Stimulated activated effector memory CD8-positive, alpha-beta T cell treated with anti-CD3 and anti-CD28 coated beads, Interleukin-12 subunit alpha, Interleukin-12 subunit beta, amount 100 ng/mL, for 72 hours (primary cell): Measurements from ENCODE around the gene GBF1.

Experiments used
- ATAC-seq: fragments of 150-1000 bp; cut with Tn5 transposase; 2 replicates; pipeline ENCODE4 v1.10.0; 2021
- DNase-seq, 2 donors: peaks; one replicate each; pipeline ENCODE4 v3.0.0; 2021 to 2022; ENCODE audit warnings: low spot score in 2 of 2
- H3K27ac Mint-ChIP-seq: one replicate; pipeline ENCODE4 v1.8.0; 2022; ENCODE audit warnings: mild to moderate bottlenecking, mixed read lengths
- H3K36me3 Mint-ChIP-seq: one replicate; pipeline ENCODE4 v1.8.0; 2022; ENCODE audit warnings: mild to moderate bottlenecking, mixed read lengths
- H3K4me1 Mint-ChIP-seq: one replicate; pipeline ENCODE4 v1.8.0; 2022; ENCODE audit warnings: mixed read lengths
- H3K4me3 Mint-ChIP-seq: one replicate; pipeline ENCODE4 v1.8.0; 2022; ENCODE audit warnings: mild to moderate bottlenecking, mixed read lengths
- H3K9me3 Mint-ChIP-seq: one replicate; pipeline ENCODE4 v1.8.0; 2022; ENCODE audit warnings: mixed read lengths

Gene GBF1

DNA sequence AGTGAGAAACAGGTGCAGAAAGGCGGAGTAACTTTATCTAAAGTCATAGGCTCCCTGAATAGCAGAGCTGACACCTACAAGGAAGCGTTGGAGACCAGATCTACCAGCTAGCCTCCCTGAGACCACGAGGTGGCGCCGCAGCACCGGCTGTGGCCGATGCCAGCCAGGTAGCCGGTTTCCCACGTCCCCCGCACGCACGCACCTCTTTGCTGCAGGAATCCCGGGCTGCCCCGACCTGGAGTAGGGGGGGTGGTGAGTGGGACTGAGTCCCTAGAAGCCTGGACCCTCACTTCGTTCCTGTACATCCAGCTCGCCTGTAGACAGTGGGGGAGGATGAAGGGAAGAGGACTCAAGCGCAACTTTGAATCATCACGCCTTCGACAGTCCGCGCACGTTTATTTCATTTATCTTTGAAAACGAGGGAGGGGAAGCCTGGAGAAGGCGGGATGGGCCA is 15.5 kb upstream of the GBF1 start:
- H3K27ac Mint-ChIP-seq = no peak overlapping the region
- no peaks in the 10 kb centered on the region for H3K9me3 Mint-ChIP-seq
- peaks cover 46% of the 10 kb centered on the region for H3K4me1 Mint-ChIP-seq

DNA sequence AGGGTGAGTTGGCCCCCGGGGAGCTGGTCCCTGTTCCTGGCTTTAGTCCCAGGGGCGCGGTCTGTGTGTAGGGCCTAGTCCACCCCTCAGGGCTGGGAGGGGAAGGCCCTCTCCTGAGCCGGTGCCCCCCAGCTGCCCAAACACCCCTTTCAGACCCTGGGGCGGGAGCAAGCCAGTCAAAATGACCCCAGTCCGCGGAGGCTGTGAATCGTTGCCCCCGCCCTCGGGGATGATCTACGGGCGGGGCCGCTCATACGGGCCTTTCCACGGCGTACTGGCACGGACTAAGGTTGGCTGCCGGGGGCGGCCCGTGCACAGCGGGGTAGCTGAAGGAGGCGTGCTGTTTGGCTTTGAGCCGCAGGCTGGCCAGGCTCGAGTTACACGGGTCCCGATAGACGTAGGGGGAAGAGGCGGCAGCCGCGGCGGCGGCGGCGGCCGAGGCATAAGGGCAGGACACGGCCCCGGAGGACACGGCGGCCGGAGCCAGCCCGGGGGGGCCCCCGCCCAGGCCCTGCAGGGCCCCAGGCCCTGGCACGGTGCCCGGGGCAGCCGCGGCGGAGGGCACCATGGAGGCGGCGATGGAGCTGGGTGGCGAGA is 15.0 kb upstream of the GBF1 start:
- ATAC-seq = peak; percentile 51
- peak; percentile 20 to 68 for DNase-seq
- no peaks in the 10 kb centered on the region for H3K9me3 Mint-ChIP-seq
- peaks cover 46% of the 10 kb centered on the region for H3K4me1 Mint-ChIP-seq
- H3K36me3 Mint-ChIP-seq = no peaks in the 10 kb centered on the region
- H3K27ac Mint-ChIP-seq = no peak overlapping the region
- peak overlapping the region; percentile 79 for H3K4me3 Mint-ChIP-seq

More for the DNA sequence above, 15.5 kb upstream of the GBF1 start:
- peak; percentile 85 to 92 for DNase-seq
- Mint-ChIP-seq H3K4me3 (peak overlapping the region; percentile 79), H3K36me3 (no peaks in the 10 kb centered on the region)
- ATAC-seq = peak; percentile 66

DNA sequence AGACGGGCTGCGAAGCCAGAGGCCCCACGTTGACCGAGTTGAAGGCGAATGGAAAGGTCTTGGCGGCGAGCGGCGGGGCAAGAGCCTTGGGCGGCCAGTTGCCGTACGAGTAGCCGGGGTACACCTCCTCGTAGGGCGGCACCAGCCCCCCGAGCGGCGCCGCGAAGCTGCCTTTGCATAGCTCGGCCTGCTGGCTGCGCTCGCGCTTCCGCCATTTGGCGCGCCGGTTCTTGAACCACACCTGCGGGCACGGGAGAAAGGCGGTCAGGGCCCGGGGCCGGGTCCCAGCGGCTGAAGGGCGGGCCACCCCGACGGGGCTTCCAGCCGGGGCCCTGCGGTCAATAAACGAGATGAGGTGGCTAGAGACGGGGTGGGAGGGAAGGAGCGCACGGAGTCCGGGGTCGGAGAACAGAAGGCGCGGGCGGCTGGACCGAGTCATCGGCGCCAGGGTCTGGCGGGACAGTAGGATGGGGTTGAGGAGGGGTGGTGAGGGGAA is 14.4 kb upstream of the GBF1 start:
- Mint-ChIP-seq H3K9me3 (no peaks in the 10 kb centered on the region), H3K27ac (no peak overlapping the region), H3K4me3 (peak overlapping the region; percentile 79), H3K36me3 (no peaks in the 10 kb centered on the region), H3K4me1 (peaks cover 43% of the 10 kb centered on the region)
- ATAC-seq (peak; percentile 14), DNase-seq (peak; percentile 38 to 78)

- Mint-ChIP-seq H3K9me3 (no peaks in the 10 kb centered on the region), H3K4me1 (peaks cover 36% of the 10 kb centered on the region), H3K36me3 (no peaks in the 10 kb centered on the region), H3K4me3 (peak overlapping the region; percentile 79), H3K27ac (no peak overlapping the region)
- ATAC-seq = peak; percentile 67
- DNase-seq = peak; percentile 75 to 86
These were observed 13.7 kb upstream of the GBF1 start for GRCh38 chr10:102231357-102232318.

DNA sequence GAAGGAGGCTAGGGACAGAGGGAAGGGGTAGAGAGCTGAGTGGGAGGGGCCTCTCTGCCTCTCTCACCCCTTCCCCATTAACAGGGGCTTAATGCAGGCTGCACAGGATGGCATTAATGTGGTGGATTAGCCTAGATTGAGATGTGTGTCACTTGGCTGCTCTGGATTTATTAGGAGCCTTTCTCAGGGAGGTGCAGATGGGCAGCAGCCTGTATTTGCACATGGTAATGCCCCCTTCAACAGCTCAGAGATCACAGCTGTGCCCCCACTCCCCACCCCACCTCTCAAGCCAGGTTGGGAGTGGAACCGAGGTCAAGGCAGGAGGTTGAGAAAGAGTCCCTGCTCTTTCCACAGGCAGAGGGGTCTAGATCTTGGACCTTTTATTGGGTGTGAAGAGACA is 11.3 kb upstream of the GBF1 start:
- DNase-seq (no peak), ATAC-seq (no peak)
- H3K4me3 Mint-ChIP-seq = no peak overlapping the region
- peaks cover 29% of the 10 kb centered on the region for H3K4me1 Mint-ChIP-seq
- H3K27ac Mint-ChIP-seq = no peak overlapping the region
- H3K36me3 Mint-ChIP-seq = no peaks in the 10 kb centered on the region
- no peaks in the 10 kb centered on the region for H3K9me3 Mint-ChIP-seq

DNA sequence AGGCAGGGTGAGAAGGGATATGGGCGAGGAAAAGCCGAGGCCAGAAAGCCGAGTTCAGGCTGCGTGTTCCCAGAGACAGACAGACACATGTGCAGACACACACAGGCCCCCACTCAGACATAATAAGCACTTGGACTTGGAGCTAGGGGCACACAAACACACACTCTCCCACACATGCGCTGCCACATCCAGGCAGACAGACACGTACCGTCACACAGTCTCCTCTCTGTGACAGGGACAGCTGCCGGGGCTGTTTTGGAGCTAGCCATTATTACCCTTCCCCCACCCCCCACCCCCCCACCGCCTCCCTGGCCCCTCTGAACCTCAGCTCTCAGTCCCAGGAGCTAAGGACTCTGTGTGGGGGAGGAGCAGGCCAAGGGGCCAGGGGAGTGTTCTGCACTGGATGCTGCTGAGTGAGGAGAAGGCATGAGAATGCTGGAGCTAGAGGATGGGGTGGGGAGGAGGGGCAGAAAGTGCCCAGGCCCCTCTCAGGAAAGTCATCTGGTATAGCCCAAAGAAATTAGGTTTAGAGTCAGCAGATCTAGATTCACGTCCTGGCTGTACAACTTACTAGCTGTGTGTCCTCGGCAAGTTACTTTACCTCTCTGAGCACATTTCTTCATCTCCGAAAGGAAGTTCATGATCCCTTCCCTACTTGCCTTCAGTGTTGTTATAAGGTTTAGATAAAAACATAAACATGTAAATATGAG is 10.3 kb upstream of the GBF1 start:
- Mint-ChIP-seq H3K4me3 (no peak overlapping the region), H3K9me3 (no peaks in the 10 kb centered on the region), H3K36me3 (no peaks in the 10 kb centered on the region), H3K27ac (no peak overlapping the region), H3K4me1 (peaks cover 19% of the 10 kb centered on the region)
- ATAC-seq (no peak), DNase-seq (no peak)

DNA sequence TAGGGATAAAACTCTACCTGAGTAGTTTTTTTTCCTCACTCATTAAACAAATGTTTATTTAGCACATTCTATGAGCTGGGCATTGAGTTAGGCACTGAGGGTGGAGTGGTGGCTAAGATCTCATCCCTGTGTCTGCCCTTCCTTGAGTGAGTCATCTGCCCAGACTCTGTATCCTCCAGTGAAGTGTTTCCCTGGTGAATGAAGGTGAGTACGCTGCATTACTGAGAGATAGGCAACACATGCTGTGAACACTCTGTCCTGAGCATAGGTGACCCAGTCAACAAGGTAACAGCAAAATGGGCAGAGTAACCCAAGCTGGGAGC is 9.8 kb upstream of the GBF1 start:
- no peak overlapping the region for H3K27ac Mint-ChIP-seq
- ATAC-seq = no peak
- H3K4me3 Mint-ChIP-seq = no peak overlapping the region
- H3K4me1 Mint-ChIP-seq = peaks cover 14% of the 10 kb centered on the region
- no peaks in the 10 kb centered on the region for H3K9me3 Mint-ChIP-seq
- no peaks in the 10 kb centered on the region for H3K36me3 Mint-ChIP-seq
- no peak for DNase-seq

DNA sequence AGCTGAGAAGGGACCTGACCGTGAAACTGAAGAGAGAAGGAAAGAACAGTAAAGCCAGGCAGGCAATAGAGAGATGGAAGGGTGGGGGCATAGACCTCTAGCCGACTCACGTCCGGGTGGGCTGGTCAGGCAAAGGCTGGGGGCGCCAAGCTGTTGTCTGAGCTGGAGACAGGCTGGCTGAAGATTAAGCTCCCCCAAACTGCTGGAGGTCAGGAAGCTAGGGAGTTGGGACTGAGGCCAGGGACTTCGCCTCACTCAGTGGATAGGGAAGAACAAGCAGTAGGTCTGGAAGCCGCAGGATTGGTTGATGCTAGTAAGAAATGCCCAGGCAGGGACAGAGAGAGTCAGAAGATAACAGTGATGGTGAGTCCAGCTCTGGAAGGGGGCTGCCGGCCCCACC is 9.3 kb upstream of the GBF1 start:
- Mint-ChIP-seq H3K4me3 (no peak overlapping the region), H3K9me3 (no peaks in the 10 kb centered on the region), H3K27ac (no peak overlapping the region), H3K4me1 (peaks cover 13% of the 10 kb centered on the region), H3K36me3 (no peaks in the 10 kb centered on the region)
- ATAC-seq (no peak), DNase-seq (no peak)

- Mint-ChIP-seq H3K36me3 (no peaks in the 10 kb centered on the region), H3K27ac (no peak overlapping the region), H3K9me3 (no peaks in the 10 kb centered on the region), H3K4me1 (peaks cover 16% of the 10 kb centered on the region), H3K4me3 (no peak overlapping the region)
- ATAC-seq (no peak), DNase-seq (no peak)
These were observed 7.5 kb upstream of the GBF1 start for GRCh38 chr10:102237711-102238252.

DNA sequence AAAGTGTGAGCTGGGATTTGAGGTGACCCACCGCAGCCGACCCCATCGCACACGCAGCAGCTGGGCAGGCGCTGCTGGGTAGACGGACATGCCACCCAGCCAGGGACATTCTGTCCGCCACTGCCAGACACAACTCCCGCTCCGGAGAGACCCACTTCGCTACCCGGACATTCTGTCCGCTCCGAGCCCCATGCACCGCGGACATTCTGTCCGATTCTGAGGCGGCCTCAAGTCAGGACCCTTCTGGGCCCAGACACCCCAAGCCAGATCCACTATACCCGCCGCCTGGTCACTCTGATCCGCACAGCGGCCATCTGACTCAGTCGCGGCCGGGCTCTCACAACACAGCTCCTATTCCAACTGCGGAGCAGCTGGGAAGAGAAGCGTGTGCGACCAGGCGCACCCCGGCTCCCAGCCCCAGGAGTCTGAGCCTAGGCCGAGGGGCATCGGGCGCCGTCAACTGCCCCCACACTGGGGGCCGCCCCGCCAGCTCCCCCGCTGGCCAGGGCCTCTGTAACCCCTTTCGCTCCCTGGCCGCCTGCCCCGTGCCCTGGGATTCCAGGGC is 4.8 kb upstream of the GBF1 start:
- H3K9me3 Mint-ChIP-seq = no peaks in the 10 kb centered on the region
- ATAC-seq (no peak), DNase-seq (no peak)
- peaks cover 4% of the 10 kb centered on the region for H3K36me3 Mint-ChIP-seq
- H3K27ac Mint-ChIP-seq = no peak overlapping the region
- H3K4me1 Mint-ChIP-seq = peaks cover 24% of the 10 kb centered on the region
- H3K4me3 Mint-ChIP-seq = peak overlapping the region; percentile 70

DNA sequence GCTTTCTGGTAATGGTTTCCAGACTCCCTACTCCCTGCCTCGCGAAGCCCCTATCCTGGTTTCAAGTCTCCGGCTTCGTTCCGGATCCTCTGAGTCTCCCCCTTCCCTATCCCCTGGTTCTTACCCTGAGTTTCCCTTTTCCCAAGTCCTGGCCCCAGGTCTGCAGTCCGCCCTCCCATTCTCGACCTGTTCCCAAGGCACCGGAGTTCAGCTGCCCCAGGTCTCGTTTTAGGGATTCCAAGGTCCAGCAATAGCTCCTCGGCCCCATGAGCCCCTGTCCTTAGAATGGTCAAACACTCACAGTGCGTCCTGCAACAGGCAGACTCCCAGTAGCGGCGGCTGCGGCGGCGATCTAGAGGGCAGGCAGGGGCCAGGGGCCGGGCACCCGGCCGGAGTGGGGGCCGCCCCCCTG is 4.3 kb upstream of the GBF1 start:
- Mint-ChIP-seq H3K27ac (no peak overlapping the region), H3K9me3 (no peaks in the 10 kb centered on the region), H3K4me3 (peak overlapping the region; percentile 70), H3K4me1 (peaks cover 24% of the 10 kb centered on the region), H3K36me3 (peaks cover 6% of the 10 kb centered on the region)
- DNase-seq = no peak
- no peak for ATAC-seq

DNA sequence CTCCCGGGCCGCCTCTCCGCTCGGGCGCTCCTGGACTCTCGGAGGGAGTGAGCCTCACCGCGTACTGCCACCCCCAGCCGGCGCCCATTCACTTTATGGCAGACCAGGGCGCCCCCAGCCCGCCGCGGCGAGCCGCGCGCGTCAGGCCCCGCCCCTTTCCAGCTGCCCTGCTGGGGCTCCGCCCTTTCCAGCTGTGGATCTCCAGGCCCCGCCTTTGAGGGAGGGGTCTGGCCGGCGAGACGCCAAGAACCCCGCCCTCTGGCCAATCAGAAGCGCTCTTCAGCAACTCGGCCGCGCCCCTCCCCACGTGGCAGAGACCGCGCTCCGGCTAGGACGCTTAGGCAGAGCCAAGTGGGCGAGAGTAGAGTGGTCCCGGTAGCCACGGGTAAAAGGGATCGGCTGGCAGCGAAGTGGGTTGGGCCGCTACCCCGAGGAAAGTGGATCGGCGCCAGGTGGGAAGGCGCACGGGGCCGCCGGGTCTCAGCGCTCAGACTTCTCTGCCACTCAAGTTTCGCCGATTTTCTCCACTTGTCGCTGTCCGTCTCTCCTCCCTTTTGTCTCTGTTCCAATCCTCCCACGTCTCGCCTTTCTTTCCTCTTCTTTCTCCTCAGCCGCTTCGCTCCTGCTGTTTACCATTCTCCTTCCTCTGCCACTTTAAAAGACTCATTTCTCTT is 3.8 kb upstream of the GBF1 start, which contains the start of gene PITX3:
Gene PITX3 (minus strand): TSS at position 69 of the 674 bp plus-strand sequence. CDS start 9,432 bp downstream, outside the sequence.
- peak; percentile 87 to 94 for DNase-seq
- Mint-ChIP-seq H3K4me3 (peak within 1 kb of the TSS; percentile 70), H3K4me1 (peaks cover 30% of the 10 kb centered on the region), H3K36me3 (peaks cover 12% of the 10 kb centered on the region), H3K27ac (peak within 1 kb of the TSS; percentile 18), H3K9me3 (no peaks in the 10 kb centered on the region)
- ATAC-seq = peak; percentile 73

DNA sequence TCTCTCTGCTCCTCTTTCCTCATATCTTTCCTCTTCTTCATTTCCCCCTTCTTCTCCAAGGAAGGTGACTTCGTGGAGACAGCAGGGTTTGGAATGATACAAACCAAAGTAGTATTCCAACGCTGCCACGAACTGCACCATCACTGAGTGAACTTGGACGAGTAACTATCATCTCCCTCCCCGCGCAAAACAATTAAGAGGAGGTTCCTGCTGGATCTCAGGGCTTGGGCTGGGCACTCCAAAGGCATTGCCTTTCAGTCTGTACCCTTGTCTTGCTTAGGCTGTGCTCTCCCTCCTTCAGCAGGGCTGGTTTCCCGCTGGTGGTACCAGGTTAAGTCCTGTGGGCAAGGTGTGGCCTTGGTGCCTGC is 3.2 kb upstream of the GBF1 start:
- DNase-seq (no peak), ATAC-seq (no peak)
- Mint-ChIP-seq H3K4me3 (peak overlapping the region; percentile 70), H3K27ac (peak overlapping the region; percentile 18), H3K36me3 (peaks cover 14% of the 10 kb centered on the region), H3K9me3 (no peaks in the 10 kb centered on the region), H3K4me1 (peaks cover 35% of the 10 kb centered on the region)

DNA sequence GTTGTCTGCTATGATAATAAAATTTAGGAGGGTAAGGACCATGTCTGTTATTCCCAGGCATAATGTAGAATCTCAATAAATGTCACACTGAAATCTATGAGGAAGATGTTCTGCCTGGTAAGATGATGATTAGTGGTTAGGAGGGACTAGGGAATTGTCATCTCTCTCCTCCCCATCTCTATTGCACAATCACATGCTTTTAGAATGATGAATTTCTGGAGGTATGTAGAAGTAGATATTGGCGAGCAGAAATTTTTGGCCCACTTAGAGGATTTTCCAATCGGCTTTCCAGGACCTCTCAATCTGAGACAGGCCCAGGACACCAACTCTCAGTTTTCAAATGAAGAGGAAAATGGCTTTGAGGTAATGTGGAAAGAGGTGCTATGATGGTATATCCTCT is 2.0 kb upstream of the GBF1 start:
- Mint-ChIP-seq H3K4me1 (peaks cover 47% of the 10 kb centered on the region), H3K36me3 (peaks cover 22% of the 10 kb centered on the region), H3K4me3 (no peak overlapping the region), H3K9me3 (no peaks in the 10 kb centered on the region), H3K27ac (no peak overlapping the region)
- ATAC-seq = no peak
- DNase-seq = no peak
